OCI-LY1 (cell line): ENCODE results near the gene CDHR5.
"Not testable (repeated sequence)": the region's sequence is repeated elsewhere in the genome, so short reads cannot be mapped to it uniquely, and the experiment has no call there.

Experiments
- H2AFZ ChIP-seq: fragments of 200-600 bp; sonication (generic), shearing (Covaris generic); 2 replicates; pipeline ENCODE4 v1.6.0; 2014; ENCODE audit warnings: antibody characterized with exemption, mild to moderate bottlenecking, low read length
- H3F3A ChIP-seq: fragments of 200-600 bp; sonication (generic), shearing (Covaris generic); 2 replicates; pipeline ENCODE4 v1.6.0; 2014; ENCODE audit warnings: mild to moderate bottlenecking, antibody characterized with exemption, low read length, moderate library complexity; ENCODE audit not compliant: insufficient read depth
- H3K27ac ChIP-seq: fragments of 200-600 bp; sonication (generic); 2 replicates; pipeline ENCODE4 v1.5.1; 2014; ENCODE audit warnings: low read length, mixed run types, mild to moderate bottlenecking, low read depth; ENCODE audit not compliant: poor library complexity, severe bottlenecking
- H3K27me3 ChIP-seq: fragments of 200-600 bp; sonication (generic); 2 replicates; pipeline ENCODE4 v1.6.0; 2014; ENCODE audit warnings: antibody characterized with exemption, mild to moderate bottlenecking, low read length, moderate library complexity; ENCODE audit not compliant: insufficient read depth
- H3K36me3 ChIP-seq: fragments of 200-600 bp; sonication (generic); 2 replicates; pipeline ENCODE4 v1.6.1; 2014; ENCODE audit warnings: mild to moderate bottlenecking, antibody characterized with exemption, low read length, moderate library complexity, mixed read lengths; ENCODE audit not compliant: insufficient read depth
- H3K4me1 ChIP-seq: fragments of 200-600 bp; sonication (generic); 2 replicates; pipeline ENCODE4 v1.5.1; 2014; ENCODE audit warnings: mild to moderate bottlenecking, low read length, moderate library complexity; ENCODE audit not compliant: insufficient read depth, severe bottlenecking
- H3K4me2 ChIP-seq: fragments of 200-600 bp; sonication (generic), shearing (Covaris generic); 2 replicates; pipeline ENCODE4 v1.6.1; 2014; ENCODE audit warnings: low read length
- H3K4me3 ChIP-seq: fragments of 200-600 bp; sonication (generic); 2 replicates; pipeline ENCODE4 v1.5.1; 2014; ENCODE audit warnings: low read length, low read depth, mild to moderate bottlenecking, mixed read lengths; ENCODE audit not compliant: poor library complexity, severe bottlenecking
- H3K79me2 ChIP-seq: fragments of 200-600 bp; shearing (Covaris generic); 2 replicates; pipeline ENCODE4 v1.6.1; 2016; ENCODE audit warnings: mixed run types, low read length, mixed read lengths; ENCODE audit not compliant: insufficient read depth
- H3K9ac ChIP-seq: fragments of 200-600 bp; sonication (generic), shearing (Covaris generic); 2 replicates; pipeline ENCODE4 v1.6.1; 2014; ENCODE audit warnings: mild to moderate bottlenecking, low read length, mixed read lengths
- H3K9me2 ChIP-seq: fragments of 200-600 bp; sonication (generic), shearing (Covaris generic); 2 replicates; pipeline ENCODE4 v1.6.1; 2014; ENCODE audit warnings: low read depth, mild to moderate bottlenecking, low read length, mixed read lengths
- H3K9me3 ChIP-seq: fragments of 200-600 bp; shearing (Covaris generic); 2 replicates; pipeline ENCODE4 v1.6.1; 2014; ENCODE audit warnings: low read length, mixed read lengths
- H4K20me1 ChIP-seq: fragments of 200-600 bp; sonication (generic), shearing (Covaris generic); 2 replicates; pipeline ENCODE4 v1.6.0; 2016; ENCODE audit warnings: mild to moderate bottlenecking, low read length; ENCODE audit not compliant: insufficient read depth
- EZH2 ChIP-seq: fragments of 200-600 bp; sonication (generic), shearing (Covaris generic); IDR thresholded peaks from 2 replicates; pipeline ENCODE4 v1.8.0; 2017; ENCODE audit warnings: borderline replicate concordance, mixed run types, mild to moderate bottlenecking, antibody characterized with exemption, low read length, moderate library complexity, mixed read lengths
- TF ChIP-seq, protein P1 (sequence below): fragments of 200-600 bp; sonication (generic), shearing (Covaris generic); IDR thresholded peaks from 2 replicates; pipeline ENCODE4 v1.5.1; 2017; ENCODE audit warnings: mild to moderate bottlenecking, antibody characterized with exemption, low read length, moderate library complexity, mixed read lengths

The CDHR5 gene

DNA sequence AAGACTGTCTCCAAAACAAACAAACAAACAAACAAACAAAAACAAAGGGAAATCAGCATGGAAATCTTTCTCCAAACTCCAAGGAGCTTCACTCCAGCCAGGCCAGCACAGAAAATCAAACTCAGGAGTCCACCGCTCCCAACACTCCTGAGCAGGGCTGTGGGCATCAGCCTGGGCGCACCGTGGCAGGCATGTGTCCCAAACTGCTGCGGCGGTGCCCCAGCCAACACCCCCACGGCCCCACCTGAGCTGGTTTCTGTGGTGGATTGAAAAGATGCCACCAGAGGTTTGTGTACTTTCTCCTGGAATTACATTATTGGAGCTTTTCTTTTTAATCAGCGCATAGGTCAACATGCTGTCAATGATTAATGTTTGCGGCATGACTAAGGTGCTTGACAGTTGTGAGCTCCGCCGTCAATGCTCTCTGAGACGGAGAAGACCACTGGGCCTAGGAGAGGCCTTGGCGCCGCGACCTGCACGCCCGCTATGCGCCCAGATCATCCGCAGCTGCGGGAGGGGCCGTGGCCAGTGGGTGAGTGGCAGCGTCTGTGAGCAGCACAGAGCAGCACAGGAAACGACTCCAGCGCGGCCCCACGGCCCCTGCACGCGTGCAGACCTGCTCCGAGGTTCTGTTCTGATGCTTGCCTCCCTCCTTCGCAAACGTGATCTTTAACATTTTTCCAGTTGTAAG is 30.4 kb upstream of the CDHR5 start:
- no peaks in the 10 kb centered on the region for H3K27me3 ChIP-seq
- no peak overlapping the region for H3K9ac ChIP-seq
- TF ChIP-seq, protein P1, sequence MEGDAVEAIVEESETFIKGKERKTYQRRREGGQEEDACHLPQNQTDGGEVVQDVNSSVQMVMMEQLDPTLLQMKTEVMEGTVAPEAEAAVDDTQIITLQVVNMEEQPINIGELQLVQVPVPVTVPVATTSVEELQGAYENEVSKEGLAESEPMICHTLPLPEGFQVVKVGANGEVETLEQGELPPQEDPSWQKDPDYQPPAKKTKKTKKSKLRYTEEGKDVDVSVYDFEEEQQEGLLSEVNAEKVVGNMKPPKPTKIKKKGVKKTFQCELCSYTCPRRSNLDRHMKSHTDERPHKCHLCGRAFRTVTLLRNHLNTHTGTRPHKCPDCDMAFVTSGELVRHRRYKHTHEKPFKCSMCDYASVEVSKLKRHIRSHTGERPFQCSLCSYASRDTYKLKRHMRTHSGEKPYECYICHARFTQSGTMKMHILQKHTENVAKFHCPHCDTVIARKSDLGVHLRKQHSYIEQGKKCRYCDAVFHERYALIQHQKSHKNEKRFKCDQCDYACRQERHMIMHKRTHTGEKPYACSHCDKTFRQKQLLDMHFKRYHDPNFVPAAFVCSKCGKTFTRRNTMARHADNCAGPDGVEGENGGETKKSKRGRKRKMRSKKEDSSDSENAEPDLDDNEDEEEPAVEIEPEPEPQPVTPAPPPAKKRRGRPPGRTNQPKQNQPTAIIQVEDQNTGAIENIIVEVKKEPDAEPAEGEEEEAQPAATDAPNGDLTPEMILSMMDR: no peak
- no peak for TF ChIP-seq EZH2

DNA sequence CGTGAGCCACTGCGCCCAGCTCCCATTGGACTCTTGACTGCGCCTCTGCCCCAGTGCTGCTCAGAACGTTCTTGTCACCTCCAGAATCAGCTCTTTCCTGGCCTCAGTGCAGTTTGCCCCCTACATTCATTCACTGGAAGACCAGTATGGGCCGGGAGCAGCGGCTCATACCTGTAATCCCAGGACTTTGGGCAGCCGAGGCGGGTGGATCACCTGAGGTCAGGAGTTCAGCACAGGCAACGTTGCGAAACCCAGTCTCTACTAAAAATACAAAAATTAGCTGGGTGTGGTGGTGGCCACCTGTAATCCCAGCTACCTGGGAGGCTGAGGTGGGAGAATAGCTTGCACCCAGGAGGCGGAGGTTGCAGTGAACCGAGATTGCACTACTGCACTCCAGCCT is 29.7 kb upstream of the CDHR5 start:
- peaks cover 24% of the 10 kb centered on the region for H3K36me3 ChIP-seq
- H3K27ac ChIP-seq, H3K9me3 ChIP-seq, H3K4me3 ChIP-seq, H3F3A ChIP-seq, H2AFZ ChIP-seq, H3K9ac ChIP-seq, H3K4me1 ChIP-seq, H3K79me2 ChIP-seq, H3K9me2 ChIP-seq, H3K27me3 ChIP-seq, H4K20me1 ChIP-seq, H3K4me2 ChIP-seq: not testable (repeated sequence)

More for the DNA sequence above, 30.4 kb upstream of the CDHR5 start:
- H3K9me3 ChIP-seq: no peaks in the 10 kb centered on the region
- H3K9me2 ChIP-seq: no peaks in the 10 kb centered on the region
- peaks cover 7% of the 10 kb centered on the region for H3K4me1 ChIP-seq
- H3K36me3 ChIP-seq: peaks cover 21% of the 10 kb centered on the region; the same call in 1 of the 2 replicates
- no peak overlapping the region for H3K27ac ChIP-seq
- no peak overlapping the region for H3K4me3 ChIP-seq
- no peaks in the 10 kb centered on the region for H3K79me2 ChIP-seq
- H3F3A ChIP-seq: no peaks in the 10 kb centered on the region
- no peaks in the 10 kb centered on the region for H4K20me1 ChIP-seq
- H2AFZ ChIP-seq: no peak overlapping the region
- no peak overlapping the region for H3K4me2 ChIP-seq

DNA sequence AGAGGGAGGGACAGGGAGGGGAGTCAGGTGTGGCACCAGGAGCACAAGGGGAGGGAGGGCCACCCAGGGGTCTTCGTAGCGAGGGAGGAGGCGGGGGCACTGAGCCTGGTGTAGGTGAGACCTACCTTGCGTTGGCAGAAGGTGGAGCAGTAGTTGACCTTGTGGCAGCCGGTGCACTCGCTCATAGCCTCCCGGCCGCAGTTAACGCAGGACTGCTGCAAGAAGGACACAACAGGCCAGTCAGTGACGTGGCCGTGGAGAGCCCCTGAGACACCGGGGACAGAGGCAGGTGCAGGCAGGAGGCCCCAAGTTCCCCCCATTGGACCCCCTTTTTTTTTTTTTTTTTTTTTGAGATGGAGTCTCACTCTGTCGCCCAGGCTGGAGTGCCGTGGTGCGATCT is 29.1 kb upstream of the CDHR5 start:
- Histone ChIP-seq H3K27ac (no peak overlapping the region), H2AFZ (no peak overlapping the region), H3K36me3 (peaks cover 23% of the 10 kb centered on the region), H3F3A (no peaks in the 10 kb centered on the region), H3K4me1 (no peaks in the 10 kb centered on the region), H4K20me1 (no peaks in the 10 kb centered on the region), H3K9ac (no peak overlapping the region), H3K79me2 (no peaks in the 10 kb centered on the region), H3K4me2 (no peak overlapping the region), H3K4me3 (no peak overlapping the region), H3K27me3 (no peaks in the 10 kb centered on the region), H3K9me3 (no peaks in the 10 kb centered on the region), H3K9me2 (no peaks in the 10 kb centered on the region)
- no peak for TF ChIP-seq EZH2
- TF ChIP-seq, protein P1: no peak

GRCh38 chr11:653136-653535 is 28.4 kb upstream of the CDHR5 start:
- not testable (repeated sequence) for H2AFZ ChIP-seq, H3K79me2 ChIP-seq, H3K4me3 ChIP-seq, H3K4me2 ChIP-seq, H3K27me3 ChIP-seq, H3K9ac ChIP-seq, H4K20me1 ChIP-seq, H3K9me2 ChIP-seq, H3K27ac ChIP-seq, H3K9me3 ChIP-seq, H3F3A ChIP-seq, H3K4me1 ChIP-seq
- peaks cover 19% of the 10 kb centered on the region for H3K36me3 ChIP-seq
